Stimulated activated CD4-positive, alpha-beta T cell treated with anti-CD3 and anti-CD28 coated beads, TNF-alpha, amount 100 ng/mL, for 1 hour (primary cell): ENCODE results near the gene CCT2.
A peak's percentile ranks its signal among the peaks of the same experiment; 100 is the strongest.

Source experiments
- DNase-seq, 3 donors: peaks; one replicate each; pipeline ENCODE4 v3.0.0-alpha.2; 2020; ENCODE audit warnings: low read depth in 3 of 3, low spot score in 1 of 3

Gene CCT2

GRCh38 chr12:69585189-69586062, at the start of gene CCT2:
TSS of gene CCT2 (plus strand) at chr12:69585459. CDS start at chr12:69585522, 63 bp downstream.
- peak; percentile 87 to 94 (median 89) for DNase-seq

GRCh38 chr12:69540987-69541386, 44.3 kb upstream of the CCT2 start:
- no peak for DNase-seq

- DNase-seq = no peak
These were observed 41.2 kb upstream of the CCT2 start for GRCh38 chr12:69544087-69544486.

- DNase-seq = no peak
These were observed 40.2 kb upstream of the CCT2 start for GRCh38 chr12:69545081-69545480.

GRCh38 chr12:69546693-69547438, 38.4 kb upstream of the CCT2 start:
- no peak for DNase-seq

- DNase-seq = no peak
These were observed 36.6 kb upstream of the CCT2 start for GRCh38 chr12:69548687-69549086.

- no peak for DNase-seq
These were observed 34.5 kb upstream of the CCT2 start for GRCh38 chr12:69550569-69551350.

GRCh38 chr12:69553628-69554248, 31.5 kb upstream of the CCT2 start:
- no peak for DNase-seq

GRCh38 chr12:69555461-69555860, 29.8 kb upstream of the CCT2 start:
- no peak for DNase-seq

- no peak for DNase-seq
These were observed 28.9 kb upstream of the CCT2 start for GRCh38 chr12:69556383-69556782.

- no peak for DNase-seq
These were observed 22.0 kb upstream of the CCT2 start for GRCh38 chr12:69563166-69563762.

- no peak for DNase-seq
These were observed 18.7 kb upstream of the CCT2 start for GRCh38 chr12:69566603-69567002.

- no peak for DNase-seq
These were observed 16.0 kb upstream of the CCT2 start for GRCh38 chr12:69569236-69569635.

- DNase-seq = no peak
These were observed 15.2 kb upstream of the CCT2 start for GRCh38 chr12:69570000-69570516.

GRCh38 chr12:69570545-69571399, 14.5 kb upstream of the CCT2 start:
- DNase-seq = peak; percentile 3 to 22 (median 21)

GRCh38 chr12:69575346-69575745, 9.9 kb upstream of the CCT2 start:
- DNase-seq = no peak

GRCh38 chr12:69578283-69578682, 7.0 kb upstream of the CCT2 start:
- DNase-seq = no peak

- no peak for DNase-seq
These were observed 6.2 kb upstream of the CCT2 start for GRCh38 chr12:69579029-69579428.

GRCh38 chr12:69580074-69580473, 5.2 kb upstream of the CCT2 start:
- no peak for DNase-seq
